Osteoblast (primary cell): Measurements from ENCODE around the gene EED. TPM values are rescaled to one million over a fixed set of nuclear protein-coding genes. Genes with fewer than 3 reads are reported as not detected.

Experiments
- DNase-seq: peaks from one replicate; pipeline ENCODE4 v3.0.0; 2011; ENCODE audit warnings: low spot score, mixed read lengths; ENCODE audit not compliant: insufficient read length; ENCODE audit errors: missing footprints
- H2AFZ ChIP-seq: 2 replicates; pipeline ENCODE4 v1.6.0; 2011; ENCODE audit warnings: mild to moderate bottlenecking, low read length
- H3K27ac ChIP-seq: 2 replicates; pipeline ENCODE4 v1.5.1; 2011; ENCODE audit warnings: mild to moderate bottlenecking, low read depth, low read length, moderate library complexity
- H3K27me3 ChIP-seq: 2 replicates; pipeline ENCODE4 v1.6.0; 2012; ENCODE audit warnings: mild to moderate bottlenecking, control low read depth, inconsistent platforms, low read length, moderate library complexity; ENCODE audit not compliant: insufficient read depth
- H3K36me3 ChIP-seq: 2 replicates; pipeline ENCODE4 v1.5.1; 2011; ENCODE audit warnings: mild to moderate bottlenecking, low read length, control low read depth, moderate library complexity; ENCODE audit not compliant: insufficient read depth
- H3K4me1 ChIP-seq: 2 replicates; pipeline ENCODE4 v1.5.1; 2011; ENCODE audit warnings: mild to moderate bottlenecking, low read length, control low read depth, moderate library complexity; ENCODE audit not compliant: insufficient read depth
- H3K4me2 ChIP-seq: 2 replicates; pipeline ENCODE4 v1.6.0; 2011; ENCODE audit warnings: mild to moderate bottlenecking, low read length; ENCODE audit not compliant: insufficient read depth
- H3K4me3 ChIP-seq: fragments of 200-600 bp; sonication (generic); 3 replicates; pipeline ENCODE4 v1.5.1; 2012; ENCODE audit warnings: mild to moderate bottlenecking, low read length, inconsistent platforms; ENCODE audit not compliant: insufficient read depth
- H3K79me2 ChIP-seq: 2 replicates; pipeline ENCODE4 v1.6.0; 2012; ENCODE audit warnings: mild to moderate bottlenecking, low read length, control low read depth, inconsistent platforms; ENCODE audit not compliant: insufficient read depth
- H3K9me3 ChIP-seq: 2 replicates; pipeline ENCODE4 v1.5.1; 2011; ENCODE audit warnings: low read depth, low read length, control low read depth
- H4K20me1 ChIP-seq: 2 replicates; pipeline ENCODE4 v1.6.0; 2012; ENCODE audit warnings: mild to moderate bottlenecking, low read length, control low read depth; ENCODE audit not compliant: insufficient read depth
- total RNA-seq: library from RNA; depleted of rRNA; stranded (reverse); fragments of >200 nt; gene quantifications from 2 replicates; pipeline ENCODE4 v1.2.3, GENCODE V29; 2012
- TF ChIP-seq, protein P1 (sequence below): IDR thresholded peaks from 2 replicates; pipeline ENCODE4 v1.5.1; 2011; ENCODE audit warnings: mild to moderate bottlenecking, low read depth, low read length, moderate library complexity; ENCODE audit errors: extremely low read depth

The EED gene
- total RNA-seq, 1 donor = 12.3 TPM

GRCh38 chr11:86201371-86201884 is 43.1 kb upstream of the EED start:
- Histone ChIP-seq H3K4me3 (no peak overlapping the region), H2AFZ (peak overlapping the region; percentile 7), H4K20me1 (no peaks in the 10 kb centered on the region), H3K36me3 (no peaks in the 10 kb centered on the region), H3K79me2 (no peaks in the 10 kb centered on the region), H3K4me2 (no peak overlapping the region), H3K27me3 (no peaks in the 10 kb centered on the region), H3K9me3 (no peaks in the 10 kb centered on the region), H3K4me1 (peaks cover 7% of the 10 kb centered on the region), H3K27ac (no peak overlapping the region)
- no peak for DNase-seq
- TF ChIP-seq, protein P1, sequence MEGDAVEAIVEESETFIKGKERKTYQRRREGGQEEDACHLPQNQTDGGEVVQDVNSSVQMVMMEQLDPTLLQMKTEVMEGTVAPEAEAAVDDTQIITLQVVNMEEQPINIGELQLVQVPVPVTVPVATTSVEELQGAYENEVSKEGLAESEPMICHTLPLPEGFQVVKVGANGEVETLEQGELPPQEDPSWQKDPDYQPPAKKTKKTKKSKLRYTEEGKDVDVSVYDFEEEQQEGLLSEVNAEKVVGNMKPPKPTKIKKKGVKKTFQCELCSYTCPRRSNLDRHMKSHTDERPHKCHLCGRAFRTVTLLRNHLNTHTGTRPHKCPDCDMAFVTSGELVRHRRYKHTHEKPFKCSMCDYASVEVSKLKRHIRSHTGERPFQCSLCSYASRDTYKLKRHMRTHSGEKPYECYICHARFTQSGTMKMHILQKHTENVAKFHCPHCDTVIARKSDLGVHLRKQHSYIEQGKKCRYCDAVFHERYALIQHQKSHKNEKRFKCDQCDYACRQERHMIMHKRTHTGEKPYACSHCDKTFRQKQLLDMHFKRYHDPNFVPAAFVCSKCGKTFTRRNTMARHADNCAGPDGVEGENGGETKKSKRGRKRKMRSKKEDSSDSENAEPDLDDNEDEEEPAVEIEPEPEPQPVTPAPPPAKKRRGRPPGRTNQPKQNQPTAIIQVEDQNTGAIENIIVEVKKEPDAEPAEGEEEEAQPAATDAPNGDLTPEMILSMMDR = no peak

DNA sequence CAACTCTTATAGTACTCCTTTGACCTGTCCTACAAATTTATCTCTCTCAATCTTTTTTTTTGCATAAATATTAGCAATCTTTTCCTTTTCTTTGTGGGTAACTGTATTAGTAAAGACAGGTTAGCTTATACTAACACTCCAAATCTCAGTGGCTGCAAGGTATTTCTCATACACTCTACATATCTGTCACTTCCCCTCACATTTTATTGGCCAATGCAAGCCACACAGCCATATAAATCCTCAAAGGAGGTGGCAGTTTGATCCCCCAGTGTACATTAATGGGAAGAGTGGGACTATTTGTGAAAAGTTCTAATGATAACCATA is 42.6 kb upstream of the EED start:
- peak overlapping the region; percentile 90 for H2AFZ ChIP-seq
- no peaks in the 10 kb centered on the region for H4K20me1 ChIP-seq
- TF ChIP-seq, protein P1 = no peak
- no peaks in the 10 kb centered on the region for H3K36me3 ChIP-seq
- no peaks in the 10 kb centered on the region for H3K79me2 ChIP-seq
- H3K27me3 ChIP-seq = no peaks in the 10 kb centered on the region
- H3K27ac ChIP-seq = peak overlapping the region; percentile 60
- H3K9me3 ChIP-seq = no peaks in the 10 kb centered on the region
- peaks cover 5% of the 10 kb centered on the region for H3K4me1 ChIP-seq
- H3K4me3 ChIP-seq = peak overlapping the region; percentile 68
- peak overlapping the region; percentile 83 for H3K4me2 ChIP-seq
- DNase-seq = no peak

DNA sequence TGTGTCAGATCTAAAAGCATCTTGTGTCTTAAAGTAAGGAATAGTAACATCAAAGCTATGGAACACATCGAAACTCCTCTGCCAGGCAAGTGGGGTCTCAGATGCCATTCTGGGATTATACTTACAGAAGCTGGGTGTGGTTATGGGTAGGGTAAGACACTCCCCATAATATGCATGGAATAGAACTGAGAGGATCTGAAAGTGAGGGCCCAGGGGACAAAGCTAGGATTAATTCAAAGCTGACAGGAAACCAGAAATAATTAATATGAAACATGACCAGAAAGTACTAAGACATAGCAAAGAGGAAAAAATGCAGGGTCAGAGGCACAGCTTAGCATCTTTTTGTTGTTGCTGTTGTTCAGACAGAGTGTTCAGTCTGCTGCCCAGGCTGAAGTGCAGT is 40.2 kb upstream of the EED start:
- H3K36me3 ChIP-seq = no peaks in the 10 kb centered on the region
- H4K20me1 ChIP-seq = no peaks in the 10 kb centered on the region
- no peak overlapping the region for H2AFZ ChIP-seq
- no peak overlapping the region for H3K27ac ChIP-seq
- peaks cover 4% of the 10 kb centered on the region for H3K4me1 ChIP-seq
- no peak for DNase-seq
- H3K27me3 ChIP-seq = no peaks in the 10 kb centered on the region
- no peak overlapping the region for H3K4me2 ChIP-seq
- H3K79me2 ChIP-seq = no peaks in the 10 kb centered on the region
- no peaks in the 10 kb centered on the region for H3K9me3 ChIP-seq
- TF ChIP-seq, protein P1 = no peak
- H3K4me3 ChIP-seq = no peak overlapping the region

DNA sequence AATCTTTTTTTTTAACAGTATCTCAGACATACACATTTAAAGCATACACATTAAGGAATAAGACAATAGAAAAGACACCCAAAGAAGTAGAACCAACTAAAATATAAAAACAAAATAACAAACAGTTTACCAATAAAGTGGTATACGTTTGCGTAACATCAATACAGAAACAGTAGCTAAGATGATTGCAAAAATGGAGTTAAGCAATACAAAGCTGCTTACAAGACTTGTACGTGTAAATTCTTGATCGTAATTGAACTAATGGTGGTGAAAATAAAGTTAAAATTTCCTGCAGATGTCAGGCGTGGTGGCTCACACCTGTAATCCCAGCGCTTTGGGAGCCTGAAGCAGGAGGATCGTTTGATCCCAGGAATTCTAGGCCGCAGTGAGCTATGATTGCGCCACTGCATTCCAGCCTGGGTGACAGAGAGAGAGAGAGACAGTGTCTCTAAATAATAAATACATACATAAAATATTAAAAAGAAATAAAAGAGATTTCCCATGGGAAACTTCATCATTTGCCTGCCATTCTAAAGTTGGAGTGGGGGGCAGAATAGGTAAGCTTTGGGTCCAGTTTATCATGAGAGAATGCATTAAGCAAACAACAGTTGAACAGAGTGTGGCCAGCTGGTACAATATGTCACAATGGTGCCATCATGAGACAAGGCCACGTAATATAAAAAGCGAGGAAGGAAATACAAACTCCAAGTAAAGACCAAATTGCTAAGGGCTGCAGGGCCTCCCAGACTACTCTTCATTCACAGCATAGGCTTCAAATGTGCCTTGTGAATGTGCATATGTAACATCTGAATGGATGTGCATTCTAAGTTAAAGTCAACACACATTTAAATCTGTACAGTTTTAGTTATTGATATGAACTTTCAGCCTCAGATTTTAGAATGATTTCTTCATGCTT is 38.9 kb upstream of the EED start:
- H4K20me1 ChIP-seq = no peaks in the 10 kb centered on the region
- no peak overlapping the region for H3K4me2 ChIP-seq
- H3K27me3 ChIP-seq = no peaks in the 10 kb centered on the region
- H3K9me3 ChIP-seq = no peaks in the 10 kb centered on the region
- no peak overlapping the region for H3K4me3 ChIP-seq
- peak overlapping the region; percentile 0 for H2AFZ ChIP-seq
- no peaks in the 10 kb centered on the region for H3K36me3 ChIP-seq
- TF ChIP-seq, protein P1 = no peak
- peaks cover 4% of the 10 kb centered on the region for H3K4me1 ChIP-seq
- H3K79me2 ChIP-seq = no peaks in the 10 kb centered on the region
- H3K27ac ChIP-seq = no peak overlapping the region
- no peak for DNase-seq
